ENCODE data around the gene MLKL.

The MLKL gene

DNA sequence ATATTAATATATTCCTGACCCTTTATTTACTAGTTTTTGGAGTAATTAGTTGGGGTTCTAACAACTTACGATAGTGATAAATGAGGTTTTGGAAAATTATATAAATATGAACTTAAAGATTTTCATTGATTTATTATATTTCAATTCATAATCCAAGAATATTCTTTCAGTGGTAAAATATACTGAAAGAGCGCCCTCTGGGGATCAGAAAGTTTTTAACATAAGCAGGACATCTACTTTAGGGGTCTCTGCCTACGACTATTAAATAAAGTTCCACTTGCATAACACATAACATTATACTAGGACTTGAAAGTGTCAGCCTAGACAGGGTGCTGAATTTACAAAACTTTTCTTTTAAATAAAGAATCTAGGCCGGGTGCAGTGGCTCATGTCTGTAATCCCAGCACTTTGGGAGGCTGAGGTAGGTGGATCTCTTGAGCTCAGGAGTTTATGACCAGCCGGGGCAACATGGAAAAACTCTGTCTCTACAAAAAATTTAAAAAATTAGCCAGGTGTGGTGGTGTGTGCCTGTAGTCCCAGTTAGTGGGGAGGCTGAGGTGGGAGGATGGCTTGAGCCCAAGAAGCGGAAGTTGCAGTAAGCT is 49.6 kb downstream of the MLKL start:
- no peak for DNase-seq (ENCODE audit: low read depth)

DNA sequence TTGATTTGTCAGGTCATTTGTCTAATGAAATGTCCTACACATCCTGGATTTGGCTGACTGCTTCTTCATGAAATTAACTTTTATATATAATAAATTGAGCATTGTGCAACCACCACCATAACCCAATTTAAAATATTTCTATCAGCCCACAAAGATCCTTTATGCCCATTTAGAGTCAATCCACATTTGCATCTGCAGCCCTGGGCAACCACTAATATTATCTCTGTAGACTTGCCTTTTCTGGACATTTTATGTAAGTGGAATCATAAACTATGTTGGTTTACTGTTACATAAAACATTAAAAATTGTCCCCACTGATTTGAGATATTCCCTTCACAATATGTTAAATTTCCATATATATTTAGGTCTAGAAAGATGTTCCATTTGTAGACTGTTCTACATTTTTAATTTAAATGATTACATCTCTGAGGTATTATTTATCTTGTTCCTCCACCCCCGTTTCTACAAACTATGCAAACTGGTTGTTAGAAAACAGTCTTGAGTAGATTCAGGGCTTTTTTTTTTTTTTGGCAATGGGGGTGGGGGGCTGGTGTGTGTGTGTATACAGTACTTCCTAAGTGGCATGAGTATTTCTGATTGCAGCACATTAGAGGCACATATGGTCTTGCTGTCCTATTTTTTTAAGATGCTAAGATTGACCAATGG is 50.7 kb downstream of the MLKL start:
- no peak for DNase-seq (ENCODE audit: low read depth)

DNA sequence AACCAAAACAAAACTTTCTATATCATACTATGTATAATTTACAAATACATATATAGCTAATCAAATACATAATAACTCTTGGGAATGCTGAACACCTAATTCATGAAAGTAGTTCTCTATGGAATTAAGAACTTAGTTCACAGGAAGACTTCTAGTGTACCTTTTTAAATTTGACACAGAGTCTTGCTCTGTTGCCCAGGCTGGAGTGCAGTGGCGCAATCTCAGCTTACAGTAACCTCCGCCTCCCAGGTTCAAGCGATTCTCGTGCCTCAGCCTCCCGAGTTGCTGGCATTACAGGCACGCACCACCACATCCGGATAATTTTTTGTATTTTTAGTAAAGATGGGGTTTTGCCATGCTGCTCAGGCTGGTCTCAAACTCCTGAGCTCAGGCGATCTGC is 58.7 kb downstream of the MLKL start:
- DNase-seq (ENCODE audit: low read depth): no peak

GRCh38 chr16:74637742-74638453 is 62.8 kb downstream of the MLKL start:
- DNase-seq (ENCODE audit: low read depth): no peak

- no peak for DNase-seq (ENCODE audit: low read depth)
Measured at GRCh38 chr16:74635303-74635702, 65.4 kb downstream of the MLKL start.

- DNase-seq (ENCODE audit: low read depth): no peak
Measured at GRCh38 chr16:74633686-74634085, 67.0 kb downstream of the MLKL start.

GRCh38 chr16:74627506-74628220 is 73.0 kb downstream of the MLKL start:
- DNase-seq (ENCODE audit: low read depth): no peak

DNA sequence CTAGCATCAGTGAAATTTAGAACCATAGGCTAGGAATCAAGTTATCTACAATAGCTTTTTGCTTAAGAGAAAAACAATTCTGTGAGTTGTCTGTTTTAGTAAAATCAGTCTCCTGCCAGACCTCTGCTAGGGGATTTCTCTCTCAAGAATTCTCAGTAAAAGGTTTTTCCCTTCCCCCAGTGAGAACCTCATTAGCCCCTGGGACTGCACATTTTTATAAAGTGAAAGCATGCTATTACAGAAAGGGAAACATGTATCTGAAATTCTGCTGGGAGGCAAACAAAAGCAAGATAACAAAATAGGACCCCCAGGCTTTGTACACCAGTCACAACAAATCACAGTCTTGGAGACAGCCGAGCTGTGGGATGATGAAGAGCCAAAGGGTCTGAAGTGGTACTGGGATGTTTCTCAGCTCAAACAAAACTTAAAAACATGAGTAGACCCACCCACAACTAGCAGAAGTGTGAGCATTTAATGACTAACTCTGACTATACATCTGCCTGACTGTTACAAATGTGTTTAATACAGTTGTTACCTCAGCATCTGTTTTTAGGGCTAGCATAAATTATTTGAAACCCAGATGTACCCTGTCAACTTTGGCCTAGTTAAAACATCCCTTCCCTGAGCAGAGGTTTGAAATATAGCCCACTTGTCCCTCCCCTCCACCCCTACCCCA is 73.8 kb downstream of the MLKL start:
- no peak for DNase-seq (ENCODE audit: low read depth)

DNA sequence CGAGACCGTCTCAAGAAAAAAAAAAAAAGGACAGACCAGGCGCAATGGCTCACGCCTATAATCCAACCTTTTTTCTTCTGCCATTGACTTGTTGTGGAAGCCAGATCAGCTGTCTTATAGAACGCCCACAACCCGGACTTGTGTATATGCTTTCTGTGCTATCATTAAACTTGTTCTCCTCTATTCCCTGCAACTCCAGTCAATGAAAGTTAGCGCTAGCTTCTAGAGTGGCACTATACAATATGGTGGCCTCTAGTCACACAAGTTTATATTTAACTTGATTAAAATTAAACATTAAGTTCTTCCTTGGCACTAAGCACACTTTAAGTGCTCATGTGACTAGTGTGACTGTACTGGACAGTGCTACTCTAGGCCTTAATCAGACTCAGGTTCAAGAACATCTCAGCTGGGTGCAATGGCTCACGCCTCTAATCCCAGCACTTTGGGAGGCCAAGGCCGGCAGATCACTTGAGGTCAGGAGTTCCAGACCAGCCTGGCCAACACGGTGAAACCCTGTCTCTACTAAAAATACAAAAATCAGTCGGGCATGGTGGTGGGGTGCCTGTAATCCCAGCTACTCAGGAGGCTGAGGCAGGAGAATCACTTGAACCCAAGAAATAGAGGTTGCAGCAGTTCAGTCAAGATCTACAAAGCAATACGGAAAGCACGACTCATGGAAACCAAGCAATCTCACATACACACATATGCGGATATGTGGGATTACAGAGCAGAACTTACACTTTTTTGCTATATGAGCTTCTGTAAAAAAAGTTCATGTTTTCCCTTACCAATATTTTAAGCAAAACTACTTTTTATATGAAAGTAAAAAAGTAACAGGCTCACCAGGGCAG is 74.9 kb downstream of the MLKL start:
- no peak for DNase-seq (ENCODE audit: low read depth)

DNA sequence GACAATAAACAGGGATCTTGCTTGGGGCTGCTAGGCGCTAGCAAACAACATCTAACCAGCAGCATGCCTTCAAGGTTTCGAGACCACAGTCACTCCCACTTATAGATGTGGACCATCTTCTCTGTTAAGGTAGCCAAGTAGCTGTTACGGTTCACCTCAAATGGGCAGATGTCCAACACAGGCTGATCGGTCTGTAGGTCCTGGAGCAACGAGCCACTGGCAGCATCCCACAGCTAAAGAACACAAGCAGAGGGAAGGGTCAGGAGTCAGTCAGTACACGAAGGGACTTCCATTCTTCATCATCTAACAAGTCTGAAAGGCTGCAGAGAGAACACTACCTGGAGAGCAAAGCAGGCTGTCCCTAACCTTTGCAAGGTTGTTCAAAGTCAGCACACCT is 76.8 kb downstream of the MLKL start:
- DNase-seq (ENCODE audit: low read depth): no peak

GRCh38 chr16:74623214-74623838 is 77.3 kb downstream of the MLKL start:
- no peak for DNase-seq (ENCODE audit: low read depth)

GRCh38 chr16:74622005-74622404 is 78.7 kb downstream of the MLKL start:
- no peak for DNase-seq (ENCODE audit: low read depth)

All from stimulated activated CD8-positive, alpha-beta memory T cell treated with anti-CD3 and anti-CD28 coated beads, Interleukin-4, amount 100 ng/mL, for 24 hours (primary cell).